K562 treated with DMSO at 1 percent for 48 hours (cell line): ENCODE data around the gene POLD1. TPM values are rescaled to one million over a fixed set of nuclear protein-coding genes. Genes with fewer than 3 reads are reported as not detected.

ENCODE experiments used
- total RNA-seq: library from RNA; unstranded; fragments of 300-600 nt; gene quantifications from 2 replicates; pipeline ENCODE4 v1.2.3, GENCODE V29; 2022; ENCODE audit warnings: low replicate concordance; ENCODE audit errors: extremely low read depth

The POLD1 gene
- total RNA-seq, result not detected in 2 replicates

GRCh38 chr19:50383852-50384684 is at the start of gene POLD1:
POLD1 (plus strand) TSS chr19:50384347; CDS start chr19:50398852, 14,505 bp downstream.

DNA sequence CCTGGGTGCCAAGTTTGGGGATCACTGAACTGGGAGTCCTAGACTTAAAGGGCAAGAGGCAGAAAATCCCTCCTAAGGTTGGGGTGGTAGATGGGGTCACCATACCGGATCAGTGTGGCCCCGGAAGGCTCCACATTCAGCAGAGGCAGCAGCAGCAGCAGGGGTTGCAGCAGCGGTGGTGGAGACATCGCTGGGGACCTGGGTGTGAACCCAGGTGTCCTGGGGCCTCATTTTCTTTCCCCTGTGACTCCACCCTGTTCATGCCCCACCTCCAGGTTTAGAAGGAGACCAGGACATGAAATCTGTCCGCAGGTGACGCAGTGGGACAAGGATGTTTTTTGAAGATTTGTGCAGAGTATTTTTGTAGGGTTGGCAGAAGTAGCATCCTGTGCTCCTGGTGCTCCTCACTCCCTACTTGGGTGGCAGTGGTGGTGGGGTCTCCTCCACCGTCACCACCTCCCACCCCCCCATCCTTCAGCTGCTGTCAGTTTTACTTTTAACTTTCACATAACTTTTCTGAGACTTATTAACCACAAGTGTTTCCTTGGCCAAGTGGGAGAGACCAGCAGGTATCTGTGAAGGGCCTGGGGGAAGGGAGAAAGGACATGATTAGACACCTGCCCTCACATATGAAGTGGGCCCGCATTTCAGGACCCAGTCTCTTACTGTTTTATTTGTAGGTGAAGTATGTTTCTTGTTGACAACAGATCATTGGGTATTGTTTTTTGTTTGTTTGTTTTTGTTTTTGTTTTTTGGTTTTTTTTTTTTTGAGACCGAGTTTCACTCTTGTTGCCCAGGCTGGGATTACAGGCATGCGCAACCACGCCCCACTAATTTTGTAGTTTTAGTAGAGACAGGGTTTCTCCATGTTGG is 18.5 kb upstream of the POLD1 start, which contains the start of gene NAPSA:
NAPSA (minus strand) TSS at position 206 of the 873 bp plus-strand sequence; CDS start at position 188, 18 bp downstream.

GRCh38 chr19:50376166-50377050 is 7.7 kb upstream of the POLD1 start, which contains the start of gene NR1H2:
NR1H2 (plus strand) TSS chr19:50376457; CDS start chr19:50377606, 1,149 bp downstream.

GRCh38 chr19:50418176-50419021 is 34.3 kb downstream of the POLD1 start, which contains the start of gene SPIB:
SPIB (plus strand) TSS chr19:50418938; CDS start chr19:50418963, 25 bp downstream.

GRCh38 chr19:50432221-50433028 is 48.3 kb downstream of the POLD1 start, which contains the start of gene MYBPC2:
MYBPC2 (plus strand) TSS chr19:50432892; CDS start chr19:50432954, 62 bp downstream.

Other genes starting within 250 kb of the POLD1 start
- gene IZUMO2, start 221.1 kb upstream of the POLD1 start, total RNA-seq, result not detected in 2 replicates
- not detected in 2 replicates for gene MYH14, start 180.7 kb upstream of the POLD1 start, total RNA-seq
- gene KCNC3, start 55.0 kb upstream of the POLD1 start, total RNA-seq, result not detected in 2 replicates
- gene NAPSA, start 18.7 kb upstream of the POLD1 start, total RNA-seq, result not detected in 2 replicates
- not detected in 2 replicates for gene NR1H2, start 7.9 kb upstream of the POLD1 start, total RNA-seq
- gene SPIB, start 34.6 kb downstream of the POLD1 start, total RNA-seq, result not detected in 2 replicates
- gene MYBPC2, start 48.5 kb downstream of the POLD1 start, total RNA-seq, result not detected in 2 replicates
- not detected in 2 replicates for gene EMC10, start 92.2 kb downstream of the POLD1 start, total RNA-seq
- not detected in 2 replicates for gene GARIN5A, start 92.5 kb downstream of the POLD1 start, total RNA-seq
- not detected in 2 replicates for gene JOSD2, start 126.8 kb downstream of the POLD1 start, total RNA-seq
- gene ASPDH, start 129.6 kb downstream of the POLD1 start, total RNA-seq, result not detected in 2 replicates
- gene LRRC4B, start 184.1 kb downstream of the POLD1 start, total RNA-seq, result not detected in 2 replicates